ENCODE data around the gene GABARAP.

Gene GABARAP

DNA sequence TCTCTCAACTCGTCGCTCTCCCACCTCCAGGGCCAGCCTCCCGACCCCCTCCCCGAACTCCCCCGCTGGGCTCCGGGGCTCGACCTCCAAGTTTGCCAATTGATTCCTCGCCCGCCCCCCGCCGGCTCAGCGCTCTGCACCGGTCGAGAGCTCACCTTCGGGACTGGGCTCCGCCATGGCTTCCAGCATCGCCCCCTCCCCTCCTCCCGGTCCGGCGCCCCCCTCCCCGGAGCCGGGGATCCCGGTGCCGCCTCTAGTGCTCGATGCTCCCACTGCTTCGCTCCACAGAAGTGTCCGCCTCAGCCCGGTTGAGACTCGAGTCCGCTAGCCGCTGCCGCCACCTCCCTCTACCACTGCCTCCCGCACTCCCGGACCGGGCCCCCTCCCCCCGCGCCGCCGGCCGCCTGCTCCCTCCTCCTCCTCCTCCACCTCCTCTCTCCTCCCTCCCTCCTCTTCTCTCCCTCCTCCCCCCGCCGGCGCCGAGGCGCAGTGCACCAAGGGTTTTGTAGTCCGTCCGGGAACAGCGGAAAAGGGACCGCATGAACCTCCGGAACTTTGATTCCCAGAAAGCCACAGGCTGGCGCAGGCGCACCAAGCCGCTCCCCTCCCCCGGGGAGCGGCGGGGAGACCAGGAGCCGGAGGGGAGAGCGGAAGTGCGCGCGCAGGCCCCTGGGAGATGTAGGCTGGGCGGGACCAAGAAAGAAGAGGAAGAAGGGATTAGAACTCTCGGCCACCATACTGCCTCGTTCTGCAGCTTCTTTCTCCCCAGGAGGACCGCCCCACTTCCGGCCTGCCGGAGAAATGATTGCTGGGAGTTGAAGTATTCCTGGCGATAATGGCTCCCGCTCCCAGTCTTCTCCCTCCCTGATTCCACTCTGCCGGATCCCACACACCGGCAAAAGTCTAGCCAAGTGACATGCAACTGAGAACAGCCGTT, 2.9 kb downstream of the GABARAP start, which contains the start of gene PHF23:
Gene PHF23 (minus strand): TSS at position 367 of the 937 bp plus-strand sequence. CDS start 178 bp downstream, at position 189.
- DNase-seq, result peak; percentile 98

- DNase-seq, result peak; percentile 32
These were observed 3.7 kb downstream of the GABARAP start for GRCh38 chr17:7238420-7239090.

DNA sequence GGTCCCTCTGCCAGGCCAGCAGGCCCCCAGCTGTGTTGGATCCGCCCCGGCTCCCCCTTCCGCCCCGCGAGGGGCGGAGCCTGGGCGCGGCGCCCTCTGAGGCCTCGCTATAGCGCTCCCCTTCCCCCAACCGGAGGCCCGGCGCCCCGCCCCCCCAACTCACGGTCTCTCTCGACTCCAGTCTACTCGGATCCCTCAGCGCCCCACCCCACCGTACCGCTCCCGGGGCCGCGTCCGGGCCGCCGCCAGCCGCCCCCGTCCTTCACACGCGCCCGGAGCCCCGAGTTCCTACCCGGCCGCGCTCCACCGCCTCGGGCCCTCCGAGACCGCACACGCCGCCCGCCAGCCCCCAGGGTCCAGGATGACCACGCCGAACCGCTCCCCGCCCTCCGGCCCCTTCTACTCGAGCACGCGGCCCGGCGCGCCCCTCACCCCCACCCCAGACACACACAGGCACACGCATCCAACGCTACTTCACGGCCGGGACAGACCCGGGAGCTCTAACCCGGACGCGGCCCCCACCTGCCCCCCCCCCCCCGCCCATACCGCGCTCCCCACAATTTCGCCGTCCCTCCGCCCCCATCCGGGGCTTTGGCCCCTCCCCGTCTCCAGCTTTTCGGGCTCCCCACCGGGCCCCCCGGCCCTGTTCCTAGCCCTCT, 4.4 kb downstream of the GABARAP start:
- DNase-seq, result peak; percentile 92

GRCh38 chr17:7237266-7237760, 4.9 kb downstream of the GABARAP start:
- no peak for DNase-seq

DNA sequence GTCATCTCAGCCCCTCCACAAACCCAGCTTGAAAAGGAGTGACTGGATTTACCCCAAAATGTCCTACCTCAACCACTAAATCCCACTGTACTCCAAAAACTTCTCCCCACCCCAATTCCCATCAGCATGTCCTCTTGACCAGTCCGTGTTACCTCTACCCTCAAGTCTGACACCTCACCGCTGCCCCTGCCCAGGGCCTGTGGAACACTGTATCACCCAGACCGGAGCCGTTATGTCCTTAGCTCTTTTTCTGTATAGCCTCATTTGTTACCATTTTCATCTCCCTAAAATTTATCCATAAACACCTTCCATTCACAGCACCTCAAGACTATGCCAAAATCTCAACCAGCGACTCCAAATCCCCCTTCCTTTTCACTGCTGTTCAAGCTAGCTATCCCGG, 5.4 kb downstream of the GABARAP start:
- no peak for DNase-seq

GRCh38 chr17:7235693-7236665, 6.3 kb downstream of the GABARAP start:
- peak; percentile 20 for DNase-seq

DNA sequence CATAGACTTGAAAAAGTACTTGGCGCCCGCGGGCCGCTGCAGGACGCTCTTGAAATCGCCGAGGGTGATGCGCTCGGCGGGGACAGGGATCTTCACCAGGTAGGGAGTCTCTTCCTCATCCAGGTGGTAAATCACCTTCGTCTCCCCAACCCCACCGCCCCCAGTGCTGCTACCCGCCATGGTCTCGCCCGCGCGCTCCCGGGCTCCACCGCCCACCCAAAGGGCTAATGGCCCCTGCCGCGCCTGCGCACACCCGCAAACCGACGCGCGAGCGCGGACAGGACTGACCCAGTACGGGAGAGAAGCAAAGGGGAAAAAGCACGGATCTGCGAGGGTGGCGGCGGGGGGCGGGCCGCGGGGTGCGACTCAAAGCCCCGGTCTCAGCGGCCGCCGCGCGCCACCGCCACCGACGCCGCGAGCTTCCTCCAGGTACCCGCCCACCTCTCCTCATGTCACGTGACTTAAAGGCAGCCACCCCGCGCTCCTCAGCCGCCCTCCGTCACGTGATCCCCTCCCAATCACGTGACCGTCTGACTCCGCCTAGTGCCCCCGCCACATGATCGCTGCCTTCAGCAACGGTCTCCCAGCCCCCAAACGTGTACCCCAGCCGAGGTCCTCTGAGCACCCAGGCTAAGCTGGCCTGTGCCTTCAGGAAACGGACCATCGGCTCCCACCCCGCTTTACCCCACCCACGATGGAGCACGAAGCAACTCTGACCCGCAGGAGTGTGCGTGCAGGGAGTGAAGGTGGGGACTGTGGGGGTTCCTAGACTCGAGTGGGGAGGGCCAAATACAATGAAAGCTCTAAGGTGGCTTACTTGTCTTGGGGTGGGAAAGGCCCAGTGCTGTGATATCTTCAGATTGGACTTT, 7.9 kb downstream of the GABARAP start, which contains the start of gene DVL2:
Gene DVL2 (minus strand): TSS at position 435 of the 869 bp plus-strand sequence. CDS start 255 bp downstream, at position 180.
- peak; percentile 96 for DNase-seq

DNA sequence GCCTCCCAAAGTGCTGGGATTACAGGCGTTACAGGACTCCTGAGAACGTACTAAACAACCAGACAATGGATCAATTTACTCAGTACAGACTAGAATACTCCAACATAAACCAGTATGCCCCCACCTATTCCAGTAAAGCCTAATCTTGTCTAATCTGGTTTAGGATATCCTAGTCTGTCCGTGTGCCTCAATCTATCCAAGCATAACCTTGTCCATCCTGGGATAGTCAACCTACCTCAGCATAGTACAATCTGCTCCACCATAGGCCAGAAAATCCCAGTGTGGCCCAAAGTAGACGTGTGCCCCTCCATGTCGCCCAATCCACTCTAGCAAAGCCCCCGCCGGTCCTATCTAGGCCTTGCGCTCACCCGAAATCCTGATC, 8.6 kb downstream of the GABARAP start:
- DNase-seq, result no peak

DNA sequence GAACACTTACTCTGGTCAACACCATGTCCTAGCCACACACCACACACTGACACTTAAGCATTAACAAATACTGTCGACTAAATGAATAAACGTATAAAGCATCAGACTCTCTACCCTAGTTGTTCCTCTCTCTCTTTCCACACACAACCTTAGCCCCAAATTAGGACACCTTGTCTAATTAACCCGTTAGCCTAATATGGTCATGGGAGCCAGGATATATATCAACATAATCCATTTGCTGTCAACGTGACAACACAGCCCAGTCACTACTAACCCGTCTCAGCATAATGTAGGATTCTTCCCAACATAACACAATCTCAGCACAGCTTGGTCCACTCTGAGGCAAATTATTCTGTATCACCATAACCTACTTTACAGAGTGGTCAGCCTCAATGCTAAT, 10.1 kb downstream of the GABARAP start:
- DNase-seq, result no peak

GRCh38 chr17:7229504-7229903, 12.7 kb downstream of the GABARAP start:
- DNase-seq, result no peak

DNA sequence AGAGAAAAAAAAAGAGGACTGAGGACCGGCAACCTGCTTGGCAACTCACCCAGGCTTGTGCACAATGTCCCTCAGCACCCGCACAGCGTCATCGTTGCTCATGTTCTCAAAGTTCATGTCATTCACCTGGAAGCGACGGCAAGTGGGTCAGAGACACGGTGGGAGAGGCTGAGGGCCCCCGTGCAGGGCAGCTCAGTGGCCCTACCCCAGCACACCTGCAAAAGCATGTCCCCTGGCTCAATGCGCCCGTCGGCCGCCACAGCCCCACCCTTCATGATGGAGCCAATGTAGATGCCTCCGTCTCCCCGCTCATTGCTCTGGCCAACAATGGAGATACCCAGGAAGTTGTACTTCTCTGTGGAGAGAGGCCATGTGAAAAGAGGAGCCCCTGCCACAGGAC, 13.3 kb downstream of the GABARAP start:
- DNase-seq, result no peak

- no peak for DNase-seq
These were observed 15.2 kb downstream of the GABARAP start for GRCh38 chr17:7226721-7227710.

- DNase-seq, result peak; percentile 4
These were observed 16.4 kb downstream of the GABARAP start for GRCh38 chr17:7225711-7226331.

DNA sequence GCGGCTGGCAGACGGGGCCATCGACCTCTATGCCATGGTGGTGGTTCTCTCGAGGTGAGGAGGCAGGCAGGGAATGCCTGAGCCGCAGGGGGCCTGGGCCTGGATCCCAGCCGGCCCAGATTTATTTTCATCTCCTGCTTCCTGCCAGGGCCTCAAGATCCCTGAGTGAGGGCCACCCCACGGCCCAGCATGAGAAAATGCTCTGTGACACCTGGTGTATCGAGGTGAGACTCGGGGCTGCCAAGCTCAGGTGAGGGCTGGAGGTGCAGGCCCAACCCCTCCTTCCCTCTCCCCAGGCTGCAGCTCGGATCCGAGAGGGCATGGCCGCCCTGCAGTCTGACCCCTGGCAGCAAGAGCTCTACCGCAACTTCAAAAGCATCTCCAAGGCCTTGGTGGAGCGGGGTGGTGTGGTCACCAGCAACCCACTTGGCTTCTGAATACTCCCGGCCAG, 17.6 kb downstream of the GABARAP start:
- no peak for DNase-seq

- peak; percentile 2 for DNase-seq
These were observed 18.1 kb downstream of the GABARAP start for GRCh38 chr17:7224110-7224509.

- no peak for DNase-seq
These were observed 18.9 kb downstream of the GABARAP start for GRCh38 chr17:7223375-7223774.

DNA sequence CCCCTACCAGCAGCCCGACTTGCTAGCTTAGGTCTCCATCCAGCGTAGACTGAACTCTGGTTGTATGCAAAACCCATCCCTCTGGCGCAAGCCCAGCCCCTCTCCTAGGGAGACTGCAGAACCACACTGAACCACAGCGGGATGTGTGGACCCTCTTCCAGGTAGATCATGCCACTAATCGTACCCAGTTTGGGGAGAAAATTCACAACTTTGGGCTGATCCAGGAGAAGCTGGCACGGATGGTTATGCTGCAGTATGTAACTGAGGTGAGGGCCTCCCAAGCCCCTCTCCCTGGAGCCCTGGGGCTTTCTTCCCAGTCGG, 19.3 kb downstream of the GABARAP start:
- DNase-seq, result no peak

- DNase-seq, result peak; percentile 1
These were observed 19.9 kb downstream of the GABARAP start for GRCh38 chr17:7222093-7222971.
